ENCODE data around the gene PLCD3.
"Not testable (repeated sequence)": the region's sequence is repeated elsewhere in the genome, so short reads cannot be mapped to it uniquely, and the experiment has no call there.

PLCD3 gene

GRCh38 chr17:45135978-45136791 lies 3.9 kb upstream of the PLCD3 start:
- DNase-seq (ENCODE audit: low read depth in 1 of 2, low spot score in 1 of 2): no peak

DNA sequence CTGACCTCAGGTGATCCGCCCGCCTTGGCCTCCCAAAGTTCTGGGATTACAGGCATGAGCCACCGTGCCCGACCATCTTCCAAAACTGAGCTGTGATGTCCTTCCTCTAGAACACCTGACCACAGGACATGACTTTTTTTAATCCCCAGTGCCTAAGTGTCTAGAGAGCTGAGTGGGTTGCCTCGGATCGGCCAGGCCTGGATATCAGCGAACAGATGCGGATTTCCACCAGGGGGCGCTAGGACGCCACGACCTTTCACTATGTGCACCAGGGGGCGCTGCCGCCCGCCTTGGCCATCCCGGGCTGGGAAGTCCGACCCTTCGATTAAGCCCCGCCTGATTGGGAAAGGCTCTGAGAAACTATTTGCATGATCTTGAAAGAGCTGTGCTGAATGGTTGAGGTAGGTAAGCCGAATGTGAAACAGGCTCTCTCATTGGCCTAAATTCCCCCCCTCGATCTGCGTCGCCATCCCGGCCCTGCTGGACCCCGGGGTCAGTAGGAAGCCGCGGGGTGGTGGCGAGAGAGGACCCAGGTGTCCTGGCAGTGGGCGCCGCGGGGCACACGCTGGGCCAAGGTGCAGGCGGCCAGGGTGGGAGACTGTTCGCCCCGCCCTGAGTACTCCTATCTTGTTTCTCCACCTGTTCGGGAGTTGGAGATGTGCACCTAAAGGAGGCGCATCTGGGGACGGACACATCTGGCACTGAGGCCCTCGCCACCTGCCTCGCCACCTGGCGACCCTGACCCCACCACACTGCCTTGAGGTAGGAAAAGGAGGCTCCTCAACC lies 3.1 kb upstream of the PLCD3 start, which contains the start of gene ACBD4:
TSS of gene ACBD4 (plus strand) at position 496 of the 786 bp plus-strand sequence. CDS start 458 bp downstream, outside the sequence.
- DNase-seq (ENCODE audit: low read depth in 1 of 2, low spot score in 1 of 2): peak; percentile 97

GRCh38 chr17:45132572-45133463 lies 503 bp upstream of the PLCD3 start:
- DNase-seq (ENCODE audit: low read depth in 1 of 2, low spot score in 1 of 2): peak; percentile 52 to 56

- DNase-seq (ENCODE audit: low read depth in 1 of 2, low spot score in 1 of 2): peak in 1 of 2 donors; percentile 37
Measured at GRCh38 chr17:45131616-45132319, 547 bp downstream of the PLCD3 start.

DNA sequence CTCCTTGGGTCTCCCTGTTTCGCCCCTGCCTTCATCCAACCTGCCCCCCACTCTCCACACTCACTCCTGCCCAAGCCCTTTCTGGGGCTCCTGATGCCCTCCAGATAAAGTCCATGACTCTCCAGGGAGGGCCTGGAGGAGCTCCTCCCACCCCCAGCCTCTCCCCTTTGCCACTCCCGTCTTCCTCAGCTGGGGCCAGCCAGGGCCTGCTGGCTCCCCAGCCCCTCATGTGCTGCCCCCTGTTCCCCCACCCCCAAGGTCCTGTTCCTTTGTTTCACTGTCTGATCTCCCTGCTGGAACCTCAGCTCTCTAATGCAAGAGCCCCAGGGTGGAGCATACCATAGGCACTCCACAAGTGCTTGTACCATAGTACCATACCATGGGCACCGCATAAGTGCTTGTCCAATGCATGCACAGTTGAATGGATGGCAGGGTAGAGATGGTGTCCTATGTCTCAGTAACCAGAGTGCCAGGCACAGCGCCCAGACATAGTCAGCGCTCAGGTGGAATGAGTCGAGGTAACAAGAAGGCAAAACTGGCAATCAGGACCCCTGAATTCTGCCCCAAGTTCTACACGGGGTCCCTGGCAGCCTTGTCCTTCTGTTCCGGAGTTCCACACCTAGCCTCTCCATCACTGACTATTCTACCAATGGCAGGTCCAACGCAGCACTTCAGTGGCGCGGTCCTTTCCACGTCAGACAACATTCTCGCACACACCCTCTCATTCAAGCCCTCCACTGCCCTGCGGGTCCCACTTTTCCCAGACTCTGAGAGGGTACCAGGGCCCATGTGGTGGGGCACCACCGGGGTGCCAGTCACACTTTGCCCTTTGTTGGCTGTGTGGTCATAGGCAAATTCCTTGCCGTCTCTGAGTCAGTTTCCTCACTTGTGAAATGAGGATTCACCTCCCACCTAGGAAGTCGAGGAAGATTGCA lies 1.4 kb downstream of the PLCD3 start:
- DNase-seq (ENCODE audit: low read depth in 1 of 2, low spot score in 1 of 2): no peak

- no peak for DNase-seq (ENCODE audit: low read depth in 1 of 2, low spot score in 1 of 2)
Measured at GRCh38 chr17:45129940-45130680, 2.2 kb downstream of the PLCD3 start.

GRCh38 chr17:45129426-45129939 lies 2.8 kb downstream of the PLCD3 start:
- DNase-seq (ENCODE audit: low read depth in 1 of 2, low spot score in 1 of 2): no peak

DNA sequence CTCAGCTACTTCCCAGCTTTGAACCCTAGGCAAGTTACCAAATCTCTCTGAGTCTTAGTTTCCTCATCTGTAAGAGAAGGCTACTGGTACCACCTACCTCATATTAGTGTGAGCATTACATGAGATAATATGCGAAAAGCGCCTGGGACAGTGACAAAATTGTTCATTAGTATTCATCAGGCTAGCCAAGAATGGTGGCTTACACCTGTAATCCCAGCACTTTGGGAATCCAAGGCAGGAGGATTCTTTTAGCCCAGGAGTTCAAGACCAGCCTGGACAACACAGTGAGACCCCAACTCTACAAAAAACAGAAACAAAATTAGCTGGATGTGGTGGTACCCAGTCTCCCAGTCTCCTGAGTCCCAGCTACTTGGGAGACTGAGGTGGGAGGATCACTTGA lies 3.3 kb downstream of the PLCD3 start:
- DNase-seq (ENCODE audit: low read depth in 1 of 2, low spot score in 1 of 2): no peak

- DNase-seq (ENCODE audit: low read depth in 1 of 2, low spot score in 1 of 2): no peak
Measured at GRCh38 chr17:45128331-45128730, 4.0 kb downstream of the PLCD3 start.

- no peak for DNase-seq (ENCODE audit: low read depth in 1 of 2, low spot score in 1 of 2)
Measured at GRCh38 chr17:45127548-45128300, 4.6 kb downstream of the PLCD3 start.

DNA sequence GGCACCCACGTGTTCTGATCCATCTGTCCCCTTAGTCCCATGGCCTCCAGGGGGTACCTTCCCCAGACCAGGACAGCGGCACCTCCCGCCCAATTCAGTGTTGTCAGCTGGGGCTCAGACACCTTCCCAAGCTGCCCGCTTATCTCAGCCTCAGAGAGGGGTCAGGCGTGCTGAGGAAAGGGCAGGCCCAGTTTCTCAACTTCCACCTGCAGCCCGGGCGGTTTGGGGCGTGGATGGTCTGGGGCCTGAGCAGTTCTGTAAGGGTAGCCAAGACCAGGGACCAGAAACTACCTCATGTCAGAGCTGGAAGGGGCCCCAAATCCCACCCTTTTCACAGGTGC lies 5.1 kb downstream of the PLCD3 start:
- DNase-seq (ENCODE audit: low read depth in 1 of 2, low spot score in 1 of 2): no peak

DNA sequence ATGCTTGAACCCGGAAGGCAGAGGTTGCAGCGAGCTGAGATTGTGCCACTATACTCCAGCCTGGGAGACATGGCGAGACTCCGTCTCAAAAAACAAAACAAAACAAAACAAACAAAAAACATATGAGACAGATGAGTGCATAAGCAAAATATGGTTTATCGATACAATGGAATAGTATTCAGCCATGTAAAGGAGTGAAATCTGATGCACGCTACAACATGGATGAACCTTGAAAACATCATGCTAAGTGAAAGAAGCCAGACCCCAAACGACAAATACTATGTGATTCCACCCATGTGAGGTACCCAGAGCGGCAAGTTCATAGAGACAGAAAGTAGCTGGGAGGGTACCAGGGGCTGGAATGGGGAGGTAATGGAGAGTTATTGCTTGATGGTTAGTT lies 6.8 kb downstream of the PLCD3 start:
- no peak for DNase-seq (ENCODE audit: low read depth in 1 of 2, low spot score in 1 of 2)

DNA sequence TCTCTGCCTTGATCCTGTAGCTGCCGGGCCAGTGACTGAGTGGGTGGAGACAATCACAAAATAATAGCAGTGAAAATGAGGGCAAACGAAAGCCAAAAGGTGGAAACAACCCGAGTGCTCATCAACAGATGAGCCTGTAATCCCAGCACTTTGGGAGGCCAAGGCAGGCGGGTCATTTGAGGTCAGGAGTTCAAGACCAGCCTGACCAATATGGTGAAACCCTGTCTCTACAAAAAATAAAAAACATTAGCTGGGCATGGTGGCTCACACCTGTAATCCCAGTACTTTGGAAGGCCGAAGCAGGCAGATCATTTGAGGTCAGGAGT lies 7.6 kb downstream of the PLCD3 start:
- not testable (repeated sequence) for DNase-seq (ENCODE audit: low read depth in 1 of 2, low spot score in 1 of 2)

GRCh38 chr17:45123930-45124796 lies 8.2 kb downstream of the PLCD3 start:
- DNase-seq (ENCODE audit: low read depth in 1 of 2, low spot score in 1 of 2): no peak

DNA sequence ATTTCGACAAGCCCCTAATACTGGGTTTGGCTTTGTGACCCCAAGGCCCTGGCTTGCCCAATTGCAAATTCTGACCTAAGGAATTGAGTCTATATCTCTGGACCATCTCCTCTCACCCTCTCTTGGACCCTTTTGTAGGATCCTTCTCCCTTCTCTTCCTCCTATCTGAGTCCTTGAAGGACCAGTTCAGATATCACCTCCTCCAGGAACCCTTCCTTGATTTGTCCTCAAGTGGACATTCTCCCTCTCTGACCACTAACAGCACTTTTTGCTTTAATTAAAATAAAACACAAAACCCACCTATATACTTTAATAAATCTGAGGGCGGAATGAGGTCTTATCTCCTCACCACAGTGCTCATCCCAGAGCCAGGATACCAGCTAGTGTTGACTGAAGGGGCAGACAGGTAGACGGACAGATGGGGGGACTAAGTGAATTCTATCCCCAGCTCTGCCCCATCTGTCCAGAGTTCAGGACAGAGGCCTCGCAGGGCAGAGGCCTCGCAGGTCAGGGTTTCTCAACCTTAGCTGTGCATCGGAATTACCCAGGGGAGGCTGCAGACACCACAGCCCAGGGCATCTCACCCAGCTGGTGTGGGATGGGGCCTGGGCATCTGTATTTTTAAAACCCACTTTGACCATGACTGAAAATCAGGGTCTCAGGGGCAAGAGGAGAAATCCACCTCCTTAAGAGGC lies 9.1 kb downstream of the PLCD3 start:
- no peak for DNase-seq (ENCODE audit: low read depth in 1 of 2, low spot score in 1 of 2)

- DNase-seq (ENCODE audit: low read depth in 1 of 2, low spot score in 1 of 2): no peak
Measured at GRCh38 chr17:45121055-45121454, 11.3 kb downstream of the PLCD3 start.

DNA sequence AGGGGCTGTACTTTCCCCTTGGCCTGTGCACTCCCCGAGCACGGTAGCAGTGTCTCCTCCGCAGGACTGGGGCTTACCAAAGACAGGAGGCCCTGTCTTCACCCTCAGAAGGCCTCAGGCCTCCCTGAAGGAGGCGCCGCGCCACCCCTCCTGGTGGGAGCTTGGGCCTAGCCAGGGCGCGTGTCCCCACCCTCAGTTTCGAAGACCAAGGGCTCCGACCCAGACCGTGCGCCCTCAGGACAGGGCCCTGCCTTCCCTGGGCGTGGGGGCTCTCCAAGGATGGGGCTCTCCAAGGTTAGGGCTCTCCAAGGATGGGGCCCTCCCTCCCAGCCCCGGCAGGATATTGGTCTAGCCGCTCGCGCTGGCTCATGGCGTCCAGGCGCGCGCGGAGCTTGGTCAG lies 11.8 kb downstream of the PLCD3 start:
- DNase-seq (ENCODE audit: low read depth in 1 of 2, low spot score in 1 of 2): no peak

All from activated T-helper 1 cell treated with anti-CD3 and anti-CD28 coated beads, Interleukin-2, amount 50 U/mL, for 16 hours (primary cell).